H7 (cell line): Measurements from ENCODE around the gene TMEM229B. TPM values are rescaled to one million over a fixed set of nuclear protein-coding genes. Genes with fewer than 3 reads are reported as not detected.
A peak's percentile ranks its signal among the peaks of the same experiment; 100 is the strongest.

Experiments used
- DNase-seq: peaks from one replicate; pipeline ENCODE4 v3.0.0; 2012
- H3K27me3 ChIP-seq: 2 replicates; pipeline ENCODE4 v1.6.0; 2011; ENCODE audit warnings: mild to moderate bottlenecking, low read length; ENCODE audit not compliant: control insufficient read depth, insufficient read depth
- H3K36me3 ChIP-seq: replicated peaks from 2 replicates; pipeline ENCODE4 v1.5.1; 2011; ENCODE audit warnings: low read length; ENCODE audit not compliant: control insufficient read depth, insufficient read depth
- H3K4me3 ChIP-seq: 2 replicates; pipeline ENCODE4 v1.5.1; 2011; ENCODE audit warnings: low read depth, mild to moderate bottlenecking, control low read depth, low read length, moderate library complexity; ENCODE audit not compliant: insufficient read depth
- total RNA-seq: library from RNA; depleted of rRNA; stranded (reverse); fragments of >200 nt; shearing (Covaris generic); gene quantifications from 2 replicates; pipeline ENCODE4 v1.2.3, GENCODE V29; 2014; rRNA removed

Gene TMEM229B
- 0.07 and 0.69 TPM in 2 replicates for total RNA-seq

DNA sequence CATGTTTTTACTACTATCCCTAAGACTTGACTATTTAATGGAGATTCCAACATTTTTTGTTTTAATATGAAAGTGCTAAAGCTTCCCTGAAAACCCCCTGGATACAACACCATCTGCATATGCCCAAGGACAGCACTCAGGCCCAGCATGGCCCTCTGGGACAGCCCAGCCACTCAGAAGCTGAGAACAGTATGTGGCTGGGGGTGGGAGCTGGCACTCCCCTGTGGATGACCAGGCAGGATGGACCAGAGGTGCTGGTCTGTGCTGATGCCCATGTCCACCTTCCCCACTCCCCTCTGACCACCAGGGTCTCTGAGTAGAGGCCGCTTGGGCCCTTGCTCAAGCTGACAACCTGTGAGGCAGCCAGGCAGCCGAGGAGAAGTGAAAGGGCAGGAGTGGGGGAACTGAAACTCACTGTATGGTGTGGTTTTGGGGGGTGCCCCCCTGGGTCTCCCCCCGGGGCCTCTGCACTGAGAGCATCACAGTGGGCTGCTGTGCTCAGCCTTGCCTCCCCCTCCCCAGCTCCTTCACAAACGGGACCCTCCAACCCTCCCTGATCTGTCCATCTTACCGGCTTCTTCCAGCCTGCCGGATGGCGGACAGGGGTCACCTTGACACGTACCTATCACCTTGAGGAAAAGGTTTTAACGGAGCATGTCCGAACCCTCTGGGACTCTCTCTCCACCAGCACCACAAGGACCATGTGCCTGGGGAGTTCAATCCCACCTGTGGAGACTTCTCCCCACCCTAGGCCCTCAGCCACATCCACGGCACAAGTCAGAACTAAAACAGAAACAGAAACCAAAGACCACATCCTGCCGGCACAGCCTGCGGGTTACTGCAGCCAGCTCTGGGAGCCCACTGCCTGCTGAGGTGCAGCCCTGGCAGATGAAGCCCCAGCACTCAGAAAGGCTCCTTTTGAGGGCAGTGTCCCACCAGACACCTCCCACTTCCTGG lies at the start of gene TMEM229B:
Gene TMEM229B (minus strand): TSS at position 785 of the 957 bp plus-strand sequence. CDS start 14,798 bp downstream, outside the sequence.
- no peak within 1 kb of the TSS for H3K4me3 ChIP-seq
- no peaks in the 10 kb centered on the region for H3K36me3 ChIP-seq
- no peaks in the 10 kb centered on the region for H3K27me3 ChIP-seq
- no peak for DNase-seq

DNA sequence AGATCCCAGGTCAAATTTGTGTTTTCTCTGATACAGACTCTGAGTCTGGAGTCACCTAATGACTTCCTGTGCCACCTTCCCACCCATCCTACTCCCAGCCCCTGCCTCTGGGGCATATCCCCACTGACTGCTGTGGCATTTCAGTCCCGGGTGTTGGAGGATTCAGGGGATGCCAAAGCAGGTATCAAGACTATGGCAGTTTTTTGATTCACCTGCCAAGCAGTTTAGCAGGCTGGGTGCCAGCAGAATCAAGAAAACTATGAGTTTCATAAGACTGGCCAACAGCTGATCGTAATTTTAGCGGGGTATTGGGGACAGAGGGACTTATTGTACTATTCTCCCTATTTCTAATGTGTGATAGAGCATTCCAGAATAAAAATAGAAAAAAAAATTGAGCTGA lies 49.2 kb upstream of the TMEM229B start:
- H3K36me3 ChIP-seq: no peaks in the 10 kb centered on the region
- peaks cover 3% of the 10 kb centered on the region; the same call in 1 of the 2 replicates for H3K27me3 ChIP-seq
- no peak overlapping the region for H3K4me3 ChIP-seq
- DNase-seq: no peak

DNA sequence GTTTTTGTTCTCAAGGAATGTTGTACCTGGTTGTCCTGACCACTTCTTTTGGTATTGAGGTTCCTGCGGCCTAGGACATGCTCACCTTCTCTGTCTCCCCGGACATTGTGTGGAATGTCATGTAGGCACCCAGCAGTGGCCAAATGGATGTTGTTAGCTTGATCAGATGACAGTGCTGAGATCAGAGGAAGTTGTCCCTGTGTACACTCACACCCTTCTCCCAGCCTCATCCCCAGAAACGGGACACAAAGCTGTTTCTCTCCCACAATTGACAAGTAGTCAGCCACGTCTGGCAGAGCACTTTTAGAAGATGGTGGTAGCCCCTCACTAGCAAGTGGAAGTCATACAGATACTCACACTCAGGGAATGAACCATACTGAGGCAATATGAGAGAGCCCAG lies 47.6 kb upstream of the TMEM229B start:
- no peak for DNase-seq
- Histone ChIP-seq H3K27me3 (peaks cover 8% of the 10 kb centered on the region; the same call in 1 of the 2 replicates), H3K4me3 (no peak overlapping the region), H3K36me3 (no peaks in the 10 kb centered on the region)

DNA sequence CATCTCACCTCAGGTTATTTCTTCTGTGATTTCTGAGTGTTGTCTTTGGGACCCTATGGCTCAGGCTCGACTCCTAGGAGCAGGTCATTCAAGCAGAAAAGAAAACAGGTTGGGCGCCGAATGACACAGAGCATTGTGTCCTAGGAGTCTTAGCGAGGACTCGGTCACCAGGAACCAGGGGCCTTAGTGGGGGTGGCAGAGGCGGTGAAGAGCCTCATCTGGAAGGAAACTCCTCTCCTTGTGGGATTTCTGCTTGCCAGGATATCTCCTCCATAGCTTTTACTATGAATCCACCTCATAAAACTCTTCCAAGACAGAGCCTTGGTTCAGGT lies 45.2 kb upstream of the TMEM229B start:
- Histone ChIP-seq H3K27me3 (peaks cover 8% of the 10 kb centered on the region; the same call in 1 of the 2 replicates), H3K36me3 (no peaks in the 10 kb centered on the region), H3K4me3 (peak overlapping the region; percentile 77)
- no peak for DNase-seq

DNA sequence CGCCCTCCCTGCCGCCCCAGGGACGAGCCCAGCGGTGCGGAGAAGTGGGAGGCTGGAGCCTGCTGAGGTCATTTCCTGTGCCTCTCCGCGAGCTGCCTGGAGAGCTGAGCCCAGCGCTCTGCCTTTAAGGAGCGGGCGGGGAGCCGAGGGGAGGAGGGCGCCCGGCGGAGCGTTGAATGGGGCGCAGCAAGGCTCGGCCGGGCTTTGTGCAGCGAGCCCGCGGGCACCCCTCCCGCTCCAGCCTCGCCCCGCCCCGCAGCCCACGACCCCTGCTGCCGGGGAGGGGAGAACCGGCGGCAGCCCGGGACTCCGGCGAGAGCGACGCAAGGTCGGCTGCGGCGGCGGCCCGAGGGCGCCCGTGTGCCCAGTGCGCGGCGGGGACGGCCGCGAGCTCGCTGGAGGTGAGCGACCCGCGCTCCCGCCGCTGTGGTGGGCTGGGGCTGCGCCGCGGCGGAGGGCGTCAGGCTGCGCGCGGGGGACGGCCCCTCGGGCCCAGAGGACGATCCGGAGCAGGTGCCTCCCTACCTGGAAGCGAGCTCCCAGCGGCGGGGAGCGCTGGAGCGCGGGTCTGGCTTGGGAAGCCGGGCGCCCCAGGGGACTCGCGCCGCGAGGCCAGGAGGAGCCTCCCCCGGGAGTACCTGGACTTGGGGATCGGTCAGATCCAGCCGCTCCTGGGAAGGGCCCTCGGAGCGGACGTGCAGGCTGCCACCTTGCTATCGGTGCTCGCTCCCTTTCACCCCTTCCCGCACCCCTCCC lies 44.7 kb upstream of the TMEM229B start, which contains the start of gene PLEKHH1:
Gene PLEKHH1 (plus strand): TSS at position 293 of the 756 bp plus-strand sequence. CDS start 8,578 bp downstream, outside the sequence.
- DNase-seq: peak; percentile 92
- H3K27me3 ChIP-seq: peaks cover 8% of the 10 kb centered on the region; the same call in 1 of the 2 replicates
- H3K4me3 ChIP-seq: peak within 1 kb of the TSS; percentile 77
- no peaks in the 10 kb centered on the region for H3K36me3 ChIP-seq

DNA sequence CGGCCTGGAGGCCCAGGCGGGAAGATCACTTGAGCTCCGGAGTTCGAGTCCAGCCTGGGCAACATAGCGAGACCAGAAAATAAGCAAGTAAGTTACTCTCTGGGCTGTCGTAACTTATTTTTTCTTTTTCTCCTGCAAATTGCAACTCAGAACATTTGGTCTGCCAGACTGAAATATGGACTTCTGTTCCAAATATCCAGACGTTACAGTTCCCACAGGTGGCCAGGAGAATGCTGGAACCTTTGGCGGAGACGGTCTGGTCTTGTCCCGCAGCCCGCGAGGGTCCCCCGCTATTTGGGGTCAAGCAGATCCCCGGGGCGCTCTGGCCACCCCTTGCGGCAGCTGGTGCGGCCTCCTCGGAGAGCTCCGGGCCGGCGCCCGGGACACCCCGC lies 44.1 kb upstream of the TMEM229B start:
- no peak for DNase-seq
- Histone ChIP-seq H3K36me3 (no peaks in the 10 kb centered on the region), H3K27me3 (peaks cover 8% of the 10 kb centered on the region; the same call in 1 of the 2 replicates), H3K4me3 (peak overlapping the region; percentile 77)

DNA sequence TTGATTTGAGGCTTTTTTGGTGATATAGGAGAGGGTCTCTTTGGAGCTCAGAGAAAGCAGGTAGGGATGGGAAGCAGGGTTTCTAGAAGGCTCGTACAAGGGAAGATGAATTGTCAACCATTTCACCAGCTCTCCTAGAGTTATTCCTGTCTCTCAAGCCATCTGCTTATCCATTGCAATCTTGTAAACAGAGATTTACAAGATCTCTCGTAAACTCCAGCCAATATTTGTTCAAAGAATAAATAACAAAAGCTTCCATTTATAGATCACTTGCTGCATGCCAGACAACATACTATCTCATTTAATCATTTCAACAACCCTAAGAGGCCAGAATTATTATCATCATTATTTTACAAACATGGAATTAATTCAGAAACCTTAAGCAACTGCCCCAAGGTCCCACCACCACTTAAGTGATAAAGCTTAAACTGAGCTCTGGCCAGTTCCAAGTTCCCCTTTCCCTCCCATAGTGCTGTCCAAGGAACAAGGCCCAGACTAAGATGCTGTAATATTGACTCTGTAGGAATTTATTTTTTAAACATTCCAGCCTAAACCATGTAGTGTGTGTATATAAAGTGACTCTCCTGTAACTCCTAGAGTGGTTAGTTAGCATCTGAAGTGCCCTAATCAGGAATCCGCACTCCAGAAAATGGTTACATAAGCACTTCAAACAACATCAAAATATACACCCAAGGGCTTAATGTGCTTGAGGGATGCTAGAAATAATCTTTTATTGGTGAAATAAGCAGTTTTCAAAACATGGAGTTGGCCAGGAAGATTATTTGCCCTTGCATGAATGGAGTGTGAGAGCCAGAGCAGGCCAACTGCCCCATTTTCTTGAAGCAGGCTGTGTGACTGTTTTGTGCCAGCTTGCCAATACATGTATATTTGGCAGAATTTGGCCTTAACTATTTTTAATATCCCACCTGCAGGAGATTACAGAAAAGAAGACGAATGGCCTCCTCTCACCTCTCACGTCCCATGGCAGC lies 41.7 kb upstream of the TMEM229B start:
- Histone ChIP-seq H3K27me3 (peaks cover 8% of the 10 kb centered on the region; the same call in 1 of the 2 replicates), H3K4me3 (no peak overlapping the region), H3K36me3 (no peaks in the 10 kb centered on the region)
- DNase-seq: no peak

DNA sequence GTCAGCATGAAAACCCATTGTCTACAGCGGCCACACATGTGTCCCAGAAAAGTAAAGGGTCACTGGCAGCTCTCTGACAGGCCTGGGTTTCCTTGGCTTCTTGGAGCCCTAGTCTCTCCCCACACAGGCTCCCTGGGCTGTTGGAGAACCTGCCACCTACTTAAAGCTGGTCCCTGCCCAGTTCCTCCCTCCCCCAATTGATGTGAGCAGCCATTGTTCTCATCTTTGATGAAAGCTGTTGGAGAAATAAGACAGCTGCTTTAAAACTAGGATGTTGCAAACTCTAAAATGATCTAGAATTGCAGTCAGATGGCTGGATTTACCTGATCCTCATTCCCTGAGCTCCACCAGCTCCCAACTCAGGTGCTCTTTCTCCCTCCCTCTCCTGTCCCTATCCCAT lies 39.8 kb upstream of the TMEM229B start:
- Histone ChIP-seq H3K4me3 (no peak overlapping the region), H3K27me3 (peaks cover 5% of the 10 kb centered on the region; the same call in 1 of the 2 replicates), H3K36me3 (no peaks in the 10 kb centered on the region)
- DNase-seq: no peak

DNA sequence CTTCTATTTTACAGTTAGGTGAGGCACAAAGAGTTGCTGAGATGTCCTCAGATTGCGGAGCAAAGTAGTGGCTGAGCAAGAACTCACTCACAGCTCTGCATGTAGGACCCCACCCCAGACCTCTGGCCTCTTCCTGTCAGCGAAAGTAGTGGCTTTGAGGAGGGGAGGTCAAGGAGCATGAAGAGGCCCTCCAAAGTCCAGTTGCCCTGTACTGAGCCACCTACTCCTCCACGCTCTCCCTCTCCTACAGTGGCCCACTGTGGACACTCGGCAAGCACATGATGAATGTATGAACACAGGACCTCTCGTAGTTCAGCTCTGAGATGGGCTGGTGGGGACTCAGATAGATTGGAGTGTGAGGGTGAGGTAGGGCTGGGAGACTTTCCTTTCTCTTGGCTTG lies 39.2 kb upstream of the TMEM229B start:
- DNase-seq: no peak
- H3K27me3 ChIP-seq: peaks cover 5% of the 10 kb centered on the region; the same call in 1 of the 2 replicates
- no peak overlapping the region for H3K4me3 ChIP-seq
- no peaks in the 10 kb centered on the region for H3K36me3 ChIP-seq

DNA sequence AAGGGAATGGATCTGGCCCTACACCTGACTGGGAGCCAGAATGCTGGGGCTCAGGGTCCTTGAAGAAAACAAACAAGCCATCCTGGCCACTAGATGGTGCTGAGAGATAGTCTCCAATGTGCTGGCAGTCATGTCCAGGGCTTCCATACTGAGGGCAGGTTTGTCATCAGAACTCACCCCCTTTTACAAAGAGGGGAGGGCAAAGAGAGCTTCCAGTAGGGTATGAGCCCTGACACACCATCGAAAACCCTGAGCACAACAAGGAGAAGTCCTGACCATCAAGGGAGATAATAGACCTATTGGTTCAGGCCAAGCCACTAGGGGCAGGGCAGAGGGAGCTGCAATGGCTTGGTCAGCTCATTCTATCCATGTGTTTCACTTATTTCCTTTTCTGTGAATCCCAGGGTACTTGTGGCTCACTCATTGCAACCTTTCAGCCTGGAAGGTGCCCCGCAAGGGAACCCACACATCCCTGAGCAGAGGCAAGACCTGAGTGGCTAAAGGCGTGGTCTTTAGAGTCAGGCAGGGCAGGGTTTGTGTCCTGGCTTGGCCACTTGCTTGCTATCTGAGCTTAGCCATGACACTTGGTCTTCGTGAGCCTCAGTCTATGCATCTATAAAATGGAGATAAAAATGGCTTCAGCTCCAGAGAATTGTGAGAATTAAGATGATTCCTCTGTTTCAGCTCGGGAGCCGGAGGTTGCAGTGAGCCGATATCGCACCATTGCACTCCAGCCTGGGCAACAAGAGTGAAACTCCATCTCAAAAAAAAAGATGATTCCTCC lies 38.3 kb upstream of the TMEM229B start:
- peak; percentile 77 for DNase-seq
- Histone ChIP-seq H3K27me3 (no peaks in the 10 kb centered on the region), H3K36me3 (no peaks in the 10 kb centered on the region), H3K4me3 (no peak overlapping the region)

DNA sequence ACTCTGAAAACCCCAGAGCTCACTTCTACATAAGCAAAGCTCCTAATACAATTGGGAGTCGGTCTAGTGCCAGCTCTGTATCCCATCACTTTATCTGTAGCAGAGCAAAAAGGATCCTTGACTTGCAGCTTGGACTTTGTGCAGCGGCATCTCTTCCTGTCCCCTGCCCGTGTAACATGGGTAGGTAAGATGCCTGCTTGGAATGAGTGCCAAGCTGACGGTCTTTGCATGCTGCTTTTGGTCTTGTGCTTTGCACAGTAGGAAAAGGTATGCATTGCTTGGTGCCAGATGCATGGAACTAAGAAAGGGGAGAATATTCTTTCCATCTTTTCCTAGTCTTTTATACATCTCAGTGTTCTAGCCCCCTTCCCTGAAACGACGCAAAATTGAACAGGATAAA lies 37.7 kb upstream of the TMEM229B start:
- no peaks in the 10 kb centered on the region for H3K36me3 ChIP-seq
- DNase-seq: no peak
- H3K27me3 ChIP-seq: no peaks in the 10 kb centered on the region
- no peak overlapping the region for H3K4me3 ChIP-seq

DNA sequence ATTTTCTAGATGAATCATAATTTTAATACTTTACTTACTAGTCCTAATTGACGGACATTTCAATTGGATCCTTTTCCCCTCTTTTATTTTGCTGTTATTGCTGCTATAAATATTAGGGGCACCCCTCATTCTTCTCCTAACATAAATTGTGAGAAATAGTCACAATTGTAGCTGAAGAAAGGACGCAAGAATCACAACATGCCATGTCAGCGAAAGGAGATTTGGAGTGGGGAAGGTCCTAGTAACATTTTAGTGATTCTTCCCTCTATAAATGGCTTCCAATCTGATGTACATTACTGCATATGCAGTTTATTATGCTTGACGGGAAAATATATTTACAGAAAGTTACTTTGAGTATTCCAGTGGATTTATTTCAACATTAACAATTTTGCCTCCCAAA lies 36.9 kb upstream of the TMEM229B start:
- H3K4me3 ChIP-seq: no peak overlapping the region
- H3K27me3 ChIP-seq: no peaks in the 10 kb centered on the region
- no peaks in the 10 kb centered on the region for H3K36me3 ChIP-seq
- DNase-seq: no peak

DNA sequence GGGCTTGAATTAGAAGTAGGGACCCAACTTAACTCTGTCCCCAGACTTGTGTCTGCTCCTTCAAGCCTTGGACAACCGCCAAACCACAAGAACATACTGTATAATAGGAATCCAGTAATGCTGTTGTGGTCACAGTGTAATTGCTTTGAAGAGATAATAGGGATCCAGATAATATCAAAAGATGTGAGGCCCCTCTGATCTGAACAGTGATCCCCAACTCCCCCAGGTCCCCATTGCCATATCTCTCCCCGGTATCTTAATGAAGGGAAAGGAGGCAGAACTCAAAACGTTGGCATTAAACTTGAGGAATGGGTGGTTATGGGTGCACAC lies 36.1 kb upstream of the TMEM229B start:
- H3K27me3 ChIP-seq: no peaks in the 10 kb centered on the region
- H3K4me3 ChIP-seq: no peak overlapping the region
- no peak for DNase-seq
- H3K36me3 ChIP-seq: no peaks in the 10 kb centered on the region
